Measurements from ENCODE around the gene NOLC1. TPM values are rescaled to one million over a fixed set of nuclear protein-coding genes. Genes with fewer than 3 reads are reported as not detected.

Gene NOLC1
- total RNA-seq, 4 donors from 2014 or later: 19.0 to 149 (median 34.2) TPM

DNA sequence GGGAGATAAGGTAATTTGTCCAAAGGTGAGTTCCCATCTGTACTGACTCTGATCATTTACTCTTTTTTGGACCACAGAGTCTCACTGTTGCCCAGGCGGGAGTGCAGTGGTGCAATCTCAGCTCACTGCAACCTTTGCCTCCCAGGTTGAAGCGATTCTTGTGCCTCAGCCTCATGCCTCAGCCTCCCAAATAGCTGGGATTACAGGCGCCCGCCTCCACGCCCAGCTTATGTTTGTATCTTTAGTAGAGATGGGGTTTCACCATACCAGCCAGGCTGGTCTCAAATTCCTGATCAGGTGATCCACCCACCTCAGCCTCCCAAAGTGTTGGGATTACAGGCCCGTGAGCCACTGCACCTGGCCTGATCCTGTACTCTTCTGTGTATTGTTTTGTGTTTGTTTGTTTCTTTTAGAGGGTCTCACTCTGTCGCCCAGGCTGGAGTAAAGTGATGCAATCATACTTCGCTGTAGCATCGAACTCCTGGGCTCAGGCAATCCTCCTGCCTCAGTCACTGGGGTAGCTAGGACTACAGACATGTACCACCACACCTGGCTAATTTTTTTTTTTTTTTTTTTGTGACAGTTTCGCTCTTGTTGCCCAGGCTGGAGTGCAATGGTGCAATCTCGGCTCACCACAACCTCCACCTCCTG lies 2.4 kb downstream of the NOLC1 start:
- Histone ChIP-seq H3K4me1 (peaks cover 0 to 17% (median 6%) of the 10 kb centered on the region in 4 donors), H3K36me3 (peaks cover 0 to 35% (median 0%) of the 10 kb centered on the region in 3 donors), H3K27ac (no peak overlapping the region), H3K4me3 (no peak overlapping the region), H3K27me3 (no peaks in the 10 kb centered on the region), H3K9me3 (no peaks in the 10 kb centered on the region)
- TF ChIP-seq, protein P1, sequence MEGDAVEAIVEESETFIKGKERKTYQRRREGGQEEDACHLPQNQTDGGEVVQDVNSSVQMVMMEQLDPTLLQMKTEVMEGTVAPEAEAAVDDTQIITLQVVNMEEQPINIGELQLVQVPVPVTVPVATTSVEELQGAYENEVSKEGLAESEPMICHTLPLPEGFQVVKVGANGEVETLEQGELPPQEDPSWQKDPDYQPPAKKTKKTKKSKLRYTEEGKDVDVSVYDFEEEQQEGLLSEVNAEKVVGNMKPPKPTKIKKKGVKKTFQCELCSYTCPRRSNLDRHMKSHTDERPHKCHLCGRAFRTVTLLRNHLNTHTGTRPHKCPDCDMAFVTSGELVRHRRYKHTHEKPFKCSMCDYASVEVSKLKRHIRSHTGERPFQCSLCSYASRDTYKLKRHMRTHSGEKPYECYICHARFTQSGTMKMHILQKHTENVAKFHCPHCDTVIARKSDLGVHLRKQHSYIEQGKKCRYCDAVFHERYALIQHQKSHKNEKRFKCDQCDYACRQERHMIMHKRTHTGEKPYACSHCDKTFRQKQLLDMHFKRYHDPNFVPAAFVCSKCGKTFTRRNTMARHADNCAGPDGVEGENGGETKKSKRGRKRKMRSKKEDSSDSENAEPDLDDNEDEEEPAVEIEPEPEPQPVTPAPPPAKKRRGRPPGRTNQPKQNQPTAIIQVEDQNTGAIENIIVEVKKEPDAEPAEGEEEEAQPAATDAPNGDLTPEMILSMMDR (IDR thresholded peaks at IDR 0.05): no peak
- no peak for TF ChIP-seq POLR2A (IDR thresholded peaks at IDR 0.05)
- DNase-seq: no peak

DNA sequence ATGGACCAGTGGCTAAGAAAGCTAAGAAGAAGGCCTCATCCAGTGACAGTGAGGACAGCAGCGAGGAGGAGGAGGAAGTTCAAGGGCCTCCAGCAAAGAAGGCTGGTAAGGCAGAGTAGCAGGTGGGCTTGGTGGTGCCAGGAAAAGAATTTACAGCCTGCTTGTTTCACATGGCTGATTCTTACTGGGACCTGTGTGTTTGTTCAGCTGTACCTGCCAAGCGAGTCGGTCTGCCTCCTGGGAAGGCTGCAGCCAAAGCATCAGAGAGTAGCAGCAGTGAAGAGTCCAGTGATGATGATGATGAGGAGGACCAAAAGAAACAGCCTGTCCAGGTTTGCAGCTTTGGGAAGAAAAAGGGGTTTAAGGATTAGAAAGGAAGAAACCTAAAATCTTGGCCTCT lies 5.0 kb downstream of the NOLC1 start:
- H3K4me3 ChIP-seq: no peak overlapping the region
- peaks cover 0 to 12% (median 6%) of the 10 kb centered on the region in 4 donors for H3K4me1 ChIP-seq
- no peak for DNase-seq
- H3K36me3 ChIP-seq: peaks cover 0 to 55% (median 0%) of the 10 kb centered on the region in 3 donors
- no peaks in the 10 kb centered on the region for H3K9me3 ChIP-seq
- TF ChIP-seq POLR2A (IDR thresholded peaks at IDR 0.05): no peak
- TF ChIP-seq, protein P1 (IDR thresholded peaks at IDR 0.05): no peak
- no peaks in the 10 kb centered on the region for H3K27me3 ChIP-seq
- no peak overlapping the region for H3K27ac ChIP-seq

DNA sequence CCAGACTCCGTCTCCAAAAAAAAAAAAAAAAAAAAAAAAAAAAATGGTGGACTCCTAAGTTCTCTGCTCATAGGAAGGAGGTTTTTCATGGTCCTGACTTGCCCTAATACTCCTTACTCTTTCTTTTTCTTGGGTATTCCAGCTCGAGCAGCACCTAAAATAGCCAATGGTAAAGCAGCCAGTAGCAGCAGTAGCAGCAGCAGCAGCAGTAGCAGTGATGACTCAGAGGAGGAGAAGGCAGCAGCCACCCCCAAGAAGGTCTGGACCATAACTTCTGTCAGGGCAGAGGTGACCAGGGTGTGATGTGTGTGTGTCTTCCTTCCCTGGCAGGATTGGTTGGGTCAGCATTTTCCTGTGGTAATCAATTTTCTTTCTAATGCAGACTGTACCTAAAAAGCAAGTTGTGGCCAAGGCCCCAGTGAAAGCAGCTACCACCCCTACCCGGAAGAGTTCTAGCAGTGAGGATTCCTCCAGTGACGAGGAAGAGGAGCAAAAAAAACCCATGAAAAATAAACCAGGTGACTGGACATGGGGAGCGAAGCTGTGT lies 6.9 kb downstream of the NOLC1 start:
- DNase-seq: no peak
- Histone ChIP-seq H3K9me3 (no peaks in the 10 kb centered on the region), H3K4me3 (no peak overlapping the region), H3K27me3 (no peaks in the 10 kb centered on the region), H3K27ac (no peak overlapping the region), H3K36me3 (peaks cover 0 to 74% (median 0%) of the 10 kb centered on the region in 3 donors), H3K4me1 (no peaks in the 10 kb centered on the region)
- TF ChIP-seq, protein P1 (IDR thresholded peaks at IDR 0.05): no peak
- no peak for TF ChIP-seq POLR2A (IDR thresholded peaks at IDR 0.05)

DNA sequence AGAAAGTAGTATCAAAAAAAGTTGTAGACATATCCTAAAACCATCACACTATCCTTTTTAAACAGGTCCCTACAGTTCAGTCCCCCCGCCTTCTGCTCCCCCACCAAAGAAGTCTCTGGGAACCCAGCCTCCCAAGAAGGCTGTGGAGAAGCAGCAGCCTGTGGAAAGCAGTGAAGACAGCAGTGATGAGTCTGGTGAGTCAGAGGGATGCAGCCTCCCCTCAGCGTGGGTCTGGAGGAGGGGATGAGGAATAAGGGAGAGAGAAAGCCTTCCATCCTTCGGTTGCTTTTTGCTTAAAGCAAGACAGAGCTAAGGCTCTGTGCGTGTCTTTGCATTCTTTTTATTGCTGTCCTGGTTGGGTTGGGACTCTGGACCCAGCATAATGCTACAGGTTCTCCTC lies 7.6 kb downstream of the NOLC1 start:
- H3K27ac ChIP-seq: no peak overlapping the region
- no peaks in the 10 kb centered on the region for H3K9me3 ChIP-seq
- no peak for DNase-seq
- no peaks in the 10 kb centered on the region for H3K4me1 ChIP-seq
- TF ChIP-seq, protein P1 (IDR thresholded peaks at IDR 0.05): no peak
- no peak for TF ChIP-seq POLR2A (IDR thresholded peaks at IDR 0.05)
- H3K27me3 ChIP-seq: no peaks in the 10 kb centered on the region
- H3K36me3 ChIP-seq: peaks cover 0 to 75% (median 0%) of the 10 kb centered on the region in 3 donors
- H3K4me3 ChIP-seq: no peak overlapping the region

DNA sequence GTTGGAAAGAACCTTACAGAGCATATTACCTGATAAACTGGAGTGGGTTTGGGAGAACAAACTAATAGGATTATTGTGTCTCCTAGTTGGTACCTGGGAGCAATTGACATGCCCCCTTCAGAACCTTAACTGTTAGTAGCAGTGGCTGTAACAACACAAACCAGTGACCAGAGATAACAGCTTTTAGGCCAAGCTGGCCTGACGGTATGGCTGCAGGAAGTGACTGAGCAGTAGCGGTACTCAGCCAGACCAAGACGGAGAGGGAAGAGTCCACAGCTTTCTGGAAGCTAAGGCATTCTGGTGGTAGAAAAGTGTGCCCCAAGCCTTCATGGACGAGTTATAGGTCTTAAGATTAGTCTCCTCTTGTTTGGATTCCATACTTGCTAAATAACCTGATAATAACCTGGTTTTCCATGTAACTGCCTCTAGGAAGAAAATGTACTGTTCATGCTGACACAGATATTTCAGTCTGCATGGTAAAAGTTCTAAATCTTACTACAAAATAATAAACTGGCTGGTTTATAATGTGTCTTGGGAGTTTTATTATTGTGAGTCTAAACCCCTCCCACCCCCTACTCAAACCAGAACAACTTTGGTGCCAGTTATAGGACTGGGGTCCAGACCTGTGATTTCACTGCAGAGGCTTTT lies 11.3 kb downstream of the NOLC1 start:
- no peak for DNase-seq
- Histone ChIP-seq H3K4me1 (no peaks in the 10 kb centered on the region), H3K4me3 (no peak overlapping the region), H3K9me3 (no peaks in the 10 kb centered on the region), H3K27me3 (no peaks in the 10 kb centered on the region), H3K27ac (no peak overlapping the region), H3K36me3 (peaks cover 0 to 58% (median 0%) of the 10 kb centered on the region in 3 donors)
- TF ChIP-seq POLR2A (IDR thresholded peaks at IDR 0.05): no peak
- TF ChIP-seq, protein P1 (IDR thresholded peaks at IDR 0.05): no peak

Data from Peyer's patch (tissue), 4 donors.